CD8-positive, alpha-beta memory T cell (primary cell): ENCODE data around the gene CD52. TPM values are rescaled to one million over a fixed set of nuclear protein-coding genes. Genes with fewer than 3 reads are reported as not detected.

ENCODE experiments used
- CTCF ChIA-PET: fragments of 350-600 bp; sonication (Branson Sonifier 250); formaldehyde crosslinking; loops from one replicate; lab custom pipeline; 2021; ENCODE audit warnings: antibody characterized with exemption; lab: Charles Lee
- POLR2A ChIA-PET: fragments of 350-600 bp; sonication (Branson Sonifier 250); formaldehyde crosslinking; loops from one replicate; lab custom pipeline; 2021; ENCODE audit warnings: antibody characterized with exemption; lab: Charles Lee
- DNase-seq, 5 donors: peaks; one replicate each; pipeline versions ENCODE4 v3.0.0 to v3.0.0-alpha.2; 2020 to 2022; ENCODE audit warnings: mixed read lengths in 1 of 5
- H3K27ac ChIP-seq: one replicate; pipeline ENCODE4 v1.7.0; 2013; ENCODE audit warnings: low read depth, mild to moderate bottlenecking, low read length, moderate library complexity
- H3K27me3 ChIP-seq: 2 replicates; pipeline ENCODE4 v1.7.0; 2013; ENCODE audit warnings: low read length, mild to moderate bottlenecking; ENCODE audit not compliant: insufficient read depth, poor library complexity, severe bottlenecking
- H3K36me3 ChIP-seq: 2 replicates; pipeline ENCODE4 v1.7.0; 2013; ENCODE audit warnings: mild to moderate bottlenecking, low read length, moderate library complexity; ENCODE audit not compliant: insufficient read depth
- H3K4me1 ChIP-seq: 2 replicates; pipeline ENCODE4 v1.7.0; 2013; ENCODE audit warnings: mild to moderate bottlenecking, low read length, moderate library complexity; ENCODE audit not compliant: insufficient read depth
- H3K4me3 ChIP-seq: 2 replicates; pipeline ENCODE4 v1.7.0; 2013; ENCODE audit warnings: mild to moderate bottlenecking, low read length
- H3K9me3 ChIP-seq: 2 replicates; pipeline ENCODE4 v1.7.0; 2013; ENCODE audit warnings: mild to moderate bottlenecking, low read length
- H3K27ac Mint-ChIP-seq, 8 donors: one replicate each; pipeline ENCODE4 v1.8.0; 2020 to 2021; ENCODE audit warnings: mixed read lengths in 8 of 8, mild to moderate bottlenecking in 6 of 8, inconsistent platforms in 3 of 8, moderate library complexity in 3 of 8
- H3K27me3 Mint-ChIP-seq, 2 donors: one replicate each; pipeline ENCODE4 v1.8.0; 2020 to 2021; ENCODE audit warnings: mixed read lengths in 2 of 2, mild to moderate bottlenecking in 1 of 2, moderate library complexity in 1 of 2
- H3K36me3 Mint-ChIP-seq, 3 donors: one replicate each; pipeline ENCODE4 v1.8.0; 2020 to 2021; ENCODE audit warnings: mixed read lengths in 3 of 3, inconsistent platforms in 1 of 3, mild to moderate bottlenecking in 1 of 3
- H3K4me1 Mint-ChIP-seq, 3 donors: one replicate each; pipeline ENCODE4 v1.8.0; 2020 to 2021; ENCODE audit warnings: mixed read lengths in 3 of 3, inconsistent platforms in 1 of 3, mild to moderate bottlenecking in 1 of 3
- H3K4me3 Mint-ChIP-seq, 7 donors: one replicate each; pipeline ENCODE4 v1.8.0; 2020 to 2021; ENCODE audit warnings: mixed read lengths in 7 of 7, mild to moderate bottlenecking in 6 of 7, moderate library complexity in 4 of 7, inconsistent platforms in 2 of 7
- H3K9me3 Mint-ChIP-seq, 5 donors: one replicate each; pipeline ENCODE4 v1.8.0; 2020 to 2022; ENCODE audit warnings: mixed read lengths in 5 of 5, mild to moderate bottlenecking in 3 of 5, moderate library complexity in 2 of 5, inconsistent platforms in 1 of 5
- polyA plus RNA-seq: library from polyadenylated mRNA; unstranded; fragments of 300-500 nt; fragmentation: Illumina TruSeq; gene quantifications from one replicate; pipeline ENCODE4 v1.2.3, GENCODE V29; 2021
- total RNA-seq, 2 experiments: library from RNA; stranded (reverse); gene quantifications; one replicate each; pipeline ENCODE4 v1.2.3, GENCODE V29; 2021

The CD52 gene
- total and polyA plus RNA-seq, 3 experiments from 2014 or later, result 355 to 7,622 (median 388) TPM

DNA sequence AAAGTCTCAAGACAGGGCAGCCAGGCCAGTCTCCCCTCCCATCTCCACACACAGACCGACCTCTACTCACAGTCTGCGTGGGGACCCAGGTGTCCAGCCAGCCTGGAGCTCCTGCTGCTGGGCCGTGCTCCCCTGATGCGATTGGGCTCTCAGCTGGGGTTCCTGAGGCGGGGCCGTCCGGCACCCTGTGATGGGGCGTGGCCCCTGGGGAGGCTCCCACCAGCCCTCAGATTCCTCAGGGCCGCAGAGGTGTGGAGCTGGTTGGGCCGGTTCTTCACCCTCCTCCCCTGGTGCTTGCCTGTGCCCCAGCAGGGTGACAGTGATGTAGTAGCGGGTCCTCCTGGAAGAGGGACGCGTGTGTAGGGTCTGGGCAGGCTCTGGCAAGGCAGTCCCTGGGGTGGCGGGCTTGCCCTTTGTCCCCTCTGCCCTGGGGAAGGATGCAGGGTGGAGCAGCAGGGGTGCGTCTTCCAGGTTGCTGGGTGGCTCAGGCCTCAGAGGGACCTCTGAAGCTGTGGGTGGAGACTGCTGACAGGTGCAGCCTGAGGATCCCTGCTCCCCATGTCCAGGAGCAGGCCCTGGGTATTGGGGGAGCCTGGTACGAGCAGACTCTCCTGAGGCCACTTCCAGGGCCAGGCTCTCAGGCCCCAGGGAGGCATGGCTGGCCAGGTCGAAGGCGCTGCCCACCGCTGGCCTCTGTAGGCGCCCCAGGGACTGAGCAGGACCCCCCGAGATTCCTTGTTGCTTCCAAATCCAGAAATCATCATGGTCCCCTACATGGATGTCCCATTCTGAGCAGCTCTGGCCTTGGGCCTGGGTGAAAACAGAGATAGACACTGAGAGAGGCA, 36.4 kb downstream of the CD52 start, which contains the start of gene CRYBG2:
CRYBG2 (minus strand) TSS at position 155 of the 845 bp plus-strand sequence. CDS start 7,473 bp downstream, outside the sequence.
- Histone ChIP-seq H3K4me1 (peaks cover 10% of the 10 kb centered on the region), H3K9me3 (no peaks in the 10 kb centered on the region), H3K27me3 (no peaks in the 10 kb centered on the region), H3K36me3 (no peaks in the 10 kb centered on the region), H3K27ac (no peak within 1 kb of the TSS), H3K4me3 (no peak within 1 kb of the TSS)
- peaks cover 10 to 16% (median 13%) of the 10 kb centered on the region in 3 donors for H3K4me1 Mint-ChIP-seq
- no peak within 1 kb of the TSS for H3K4me3 Mint-ChIP-seq
- H3K9me3 Mint-ChIP-seq, result no peaks in the 10 kb centered on the region
- CTCF ChIA-PET, result interaction anchor here (0.7 to 2.5 kb wide), 5 partner anchors 9 to 70 kb away, joined by 3 to 11 read pairs (median 3); no protein-coding TSS in a partner anchor
- H3K27me3 Mint-ChIP-seq, result peaks cover 0 to 7% of the 10 kb centered on the region in 2 donors
- DNase-seq, result no peak
- peaks cover 0 to 4% (median 0%) of the 10 kb centered on the region in 3 donors for H3K36me3 Mint-ChIP-seq
- POLR2A ChIA-PET, result no interaction called here
- no peak within 1 kb of the TSS for H3K27ac Mint-ChIP-seq

DNA sequence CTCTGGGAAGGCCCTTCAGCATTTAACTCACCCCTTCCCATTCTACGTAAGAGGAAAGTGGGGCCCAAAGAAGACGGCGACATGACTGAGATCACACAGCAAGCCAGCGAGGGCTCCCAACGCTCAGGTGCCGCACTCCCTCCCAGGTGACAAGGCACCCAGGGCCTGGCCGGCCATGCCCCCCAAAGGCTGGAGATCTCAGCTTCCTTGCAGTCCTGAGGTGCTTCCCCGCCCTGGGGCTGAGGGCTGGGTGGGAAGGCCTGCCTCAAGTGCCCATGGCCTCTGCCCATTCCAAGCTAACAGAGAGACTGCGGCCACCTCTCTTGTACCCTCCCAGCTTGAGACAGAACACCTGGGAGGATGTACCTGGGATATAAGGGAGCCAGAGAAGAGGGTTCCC, 37.2 kb downstream of the CD52 start:
- POLR2A ChIA-PET, result no interaction called here
- no peak overlapping the region for H3K4me3 ChIP-seq

DNA sequence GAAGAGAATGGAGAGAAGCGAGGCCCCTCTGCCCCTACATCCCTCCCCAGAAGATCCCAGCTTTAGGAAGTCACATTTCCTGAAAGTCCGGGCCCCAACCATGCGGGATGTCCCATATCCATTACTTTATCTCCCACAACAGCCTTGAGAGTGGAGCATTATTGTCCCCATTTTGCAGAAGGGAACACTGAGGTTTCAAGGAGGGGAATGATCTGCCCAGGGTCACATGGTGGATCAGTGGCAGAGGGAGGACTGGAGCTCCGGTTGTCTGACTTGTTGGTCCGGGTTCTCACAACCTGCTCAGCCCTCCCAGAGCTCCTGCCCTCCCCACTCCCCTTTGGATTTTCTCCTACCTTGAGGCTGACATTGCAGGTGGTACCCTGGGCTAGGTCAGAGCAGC, 38.3 kb downstream of the CD52 start:
- H3K36me3 ChIP-seq, result no peaks in the 10 kb centered on the region
- H3K9me3 Mint-ChIP-seq, result no peaks in the 10 kb centered on the region
- H3K4me3 ChIP-seq, result no peak overlapping the region
- H3K27ac ChIP-seq, result no peak overlapping the region
- CTCF ChIA-PET, result no interaction called here
- POLR2A ChIA-PET, result no interaction called here
- H3K27me3 ChIP-seq, result peaks cover 8% of the 10 kb centered on the region
- peaks cover 27 to 35% (median 27%) of the 10 kb centered on the region in 3 donors for H3K4me1 Mint-ChIP-seq
- H3K4me1 ChIP-seq, result peaks cover 25% of the 10 kb centered on the region
- DNase-seq, result no peak
- peaks cover 0 to 4% (median 0%) of the 10 kb centered on the region in 3 donors for H3K36me3 Mint-ChIP-seq
- H3K27ac Mint-ChIP-seq, result peak overlapping the region in 2 of 8 donors; percentile 77 to 92
- H3K27me3 Mint-ChIP-seq, result peaks cover 6 to 12% of the 10 kb centered on the region in 2 donors
- H3K4me3 Mint-ChIP-seq, result peak overlapping the region in 1 of 7 donors; percentile 61
- no peaks in the 10 kb centered on the region for H3K9me3 ChIP-seq

More for the DNA sequence above, 37.2 kb downstream of the CD52 start:
- Mint-ChIP-seq H3K4me1 (peaks cover 17 to 24% (median 19%) of the 10 kb centered on the region in 3 donors), H3K27me3 (peaks cover 0 to 7% of the 10 kb centered on the region in 2 donors), H3K9me3 (no peaks in the 10 kb centered on the region), H3K36me3 (peaks cover 0 to 4% (median 0%) of the 10 kb centered on the region in 3 donors), H3K4me3 (no peak overlapping the region), H3K27ac (no peak overlapping the region)
- Histone ChIP-seq H3K27ac (no peak overlapping the region), H3K36me3 (no peaks in the 10 kb centered on the region), H3K4me1 (peaks cover 15% of the 10 kb centered on the region), H3K9me3 (no peaks in the 10 kb centered on the region), H3K27me3 (no peaks in the 10 kb centered on the region)
- DNase-seq, result no peak
- CTCF ChIA-PET, result interaction anchor here (1.0 to 2.5 kb wide), 3 partner anchors 9 to 37 kb away, joined by 3 to 11 read pairs (median 3); no protein-coding TSS in a partner anchor

DNA sequence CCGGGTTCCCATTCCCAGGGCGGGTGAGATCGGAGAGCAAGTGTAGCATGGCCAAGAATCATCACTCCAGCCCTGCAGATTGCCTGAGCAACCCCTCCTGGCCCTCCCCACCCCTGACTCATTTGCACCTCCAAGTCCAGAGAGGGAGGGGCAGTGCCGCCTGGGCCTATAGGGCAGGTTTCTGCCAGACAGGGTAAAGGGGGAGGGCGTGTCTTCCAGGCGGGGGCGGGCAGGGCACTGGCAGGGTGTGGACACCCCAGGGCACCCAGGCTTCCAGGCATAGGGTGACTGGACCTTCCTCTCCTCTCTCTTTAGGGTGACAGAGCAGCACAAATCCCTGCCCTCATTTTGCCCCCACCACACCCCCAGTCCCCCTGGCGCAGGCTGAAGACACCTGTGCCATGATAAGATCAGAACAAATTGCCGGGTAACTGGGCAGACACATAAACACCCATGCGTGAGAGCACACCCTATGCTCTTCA, 39.4 kb downstream of the CD52 start:
- no peaks in the 10 kb centered on the region for H3K9me3 Mint-ChIP-seq
- no peaks in the 10 kb centered on the region for H3K36me3 ChIP-seq
- ChIA-PET POLR2A (no interaction called here), CTCF (interaction anchor here (8.1 kb wide), 1 partner anchor 19 kb away, joined by 144 read pairs; no protein-coding TSS in a partner anchor)
- H3K4me1 ChIP-seq, result peaks cover 25% of the 10 kb centered on the region
- DNase-seq, result no peak
- no peak overlapping the region for H3K27ac ChIP-seq
- H3K4me1 Mint-ChIP-seq, result peaks cover 32 to 45% (median 34%) of the 10 kb centered on the region in 3 donors
- H3K4me3 ChIP-seq, result no peak overlapping the region
- H3K27ac Mint-ChIP-seq, result peak overlapping the region in 2 of 8 donors; percentile 17 to 75
- peaks cover 0 to 3% (median 0%) of the 10 kb centered on the region in 3 donors for H3K36me3 Mint-ChIP-seq
- H3K9me3 ChIP-seq, result no peaks in the 10 kb centered on the region
- H3K27me3 Mint-ChIP-seq, result peaks cover 9 to 16% of the 10 kb centered on the region in 2 donors
- H3K27me3 ChIP-seq, result peaks cover 14% of the 10 kb centered on the region
- no peak overlapping the region for H3K4me3 Mint-ChIP-seq

DNA sequence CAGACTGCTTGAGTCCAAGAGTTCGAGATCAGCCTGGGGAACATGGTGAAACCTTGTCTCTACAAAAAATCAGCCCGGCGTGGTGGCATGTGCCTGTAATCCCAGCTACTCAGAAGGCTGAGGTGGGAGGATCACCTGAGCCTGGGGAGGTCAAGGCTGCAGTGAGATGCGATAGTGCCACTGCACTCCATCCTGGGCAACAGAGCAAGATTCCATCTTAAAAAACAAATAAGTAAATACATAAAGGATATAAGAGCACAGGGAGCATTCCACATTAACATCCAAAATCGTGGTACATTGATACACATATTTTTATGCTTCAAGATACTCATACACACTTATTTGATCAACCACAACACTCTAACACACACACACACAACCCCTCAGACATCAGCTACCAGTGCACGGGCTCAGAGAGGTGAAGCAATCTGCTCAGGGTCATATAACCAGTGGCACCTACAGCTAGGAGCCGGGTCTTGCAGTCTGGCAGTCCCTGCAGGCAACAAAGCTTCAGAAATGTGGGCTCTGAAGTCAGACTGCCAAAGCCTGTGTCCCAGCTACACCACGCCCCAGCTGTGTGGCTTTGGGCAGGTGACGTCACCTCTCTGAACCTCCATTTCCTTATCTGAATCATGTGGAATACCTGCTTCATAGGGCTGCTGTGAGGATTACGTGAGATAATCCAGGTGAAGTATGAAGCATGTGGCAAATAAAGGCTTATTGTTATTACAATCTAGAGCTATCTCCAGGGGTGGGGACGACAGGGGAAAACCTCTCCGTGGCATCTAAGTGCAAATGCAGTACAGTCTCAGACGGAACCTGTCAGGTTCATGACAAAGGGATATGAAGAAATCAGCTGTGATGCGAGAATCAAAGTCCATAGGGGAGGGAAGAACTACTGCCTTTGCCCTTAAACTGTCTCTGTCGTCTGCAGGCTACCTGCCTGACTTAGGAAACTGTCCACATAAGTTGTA, 40.9 kb downstream of the CD52 start:
- CTCF ChIA-PET, result interaction anchor here (0.7 to 8.1 kb wide), 16 partner anchors 10 to 189 kb away, joined by 3 to 144 read pairs (median 6); partner anchors contain the start of genes CEP85 and ZNF593
- Histone ChIP-seq H3K4me1 (peaks cover 36% of the 10 kb centered on the region), H3K36me3 (no peaks in the 10 kb centered on the region), H3K27ac (no peak overlapping the region), H3K9me3 (no peaks in the 10 kb centered on the region), H3K4me3 (peak overlapping the region; percentile 23), H3K27me3 (peaks cover 14% of the 10 kb centered on the region)
- POLR2A ChIA-PET, result interaction anchor here (1.2 to 1.8 kb wide), 6 partner anchors 11 to 70 kb away, joined by 4 to 15 read pairs (median 4); partner anchors contain the start of gene CD52
- Mint-ChIP-seq H3K27ac (peak overlapping the region; percentile 61 to 91 (median 78)), H3K27me3 (peaks cover 11 to 21% of the 10 kb centered on the region in 2 donors), H3K36me3 (peaks cover 0 to 2% (median 0%) of the 10 kb centered on the region in 3 donors), H3K9me3 (no peaks in the 10 kb centered on the region), H3K4me1 (peaks cover 44 to 60% (median 47%) of the 10 kb centered on the region in 3 donors), H3K4me3 (peak overlapping the region; percentile 60 to 84 (median 69))
- DNase-seq, result peak; percentile 61 to 87 (median 75)

DNA sequence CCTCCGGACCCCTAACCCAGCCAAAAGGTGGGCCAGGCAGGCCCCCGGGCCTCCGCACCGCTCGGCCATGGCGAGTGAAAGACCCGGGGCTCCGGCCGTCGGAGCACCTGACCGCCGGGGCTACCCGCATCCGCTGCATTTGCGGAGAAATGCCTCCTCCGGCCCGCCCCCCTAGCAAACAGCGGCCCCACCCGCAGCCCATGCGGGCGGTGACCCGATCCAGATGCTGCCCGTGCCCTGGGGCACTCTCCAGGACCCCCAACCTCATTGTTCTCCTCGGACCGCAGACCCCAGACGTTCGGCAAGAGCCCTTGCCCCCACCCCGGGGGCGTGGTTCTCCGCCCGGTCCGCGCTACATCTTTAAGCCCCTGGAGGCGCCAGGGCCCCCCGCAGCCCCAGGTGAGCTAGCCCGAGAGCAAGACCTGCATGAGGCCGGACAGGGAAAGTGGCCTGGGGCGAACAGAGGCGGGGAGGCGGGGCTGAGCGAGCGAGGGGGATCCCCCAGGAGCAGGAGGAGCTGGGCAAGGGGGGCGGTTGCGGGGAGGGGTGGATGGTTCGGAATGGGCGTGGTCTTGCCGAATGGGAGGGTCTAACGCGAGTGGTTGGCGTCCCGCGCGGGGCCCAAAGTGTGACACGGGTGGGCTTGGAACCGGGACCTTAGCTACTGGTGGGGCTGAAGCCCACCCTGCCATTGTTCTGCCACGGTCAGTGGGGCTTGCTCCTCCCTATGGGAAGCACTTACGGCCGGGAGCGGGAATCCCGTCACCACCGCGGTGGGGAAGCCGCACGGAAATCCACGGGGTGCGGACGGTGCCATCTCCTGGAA, 42.4 kb downstream of the CD52 start:
- Histone ChIP-seq H3K4me3 (peak overlapping the region; percentile 33), H3K36me3 (no peaks in the 10 kb centered on the region), H3K9me3 (no peaks in the 10 kb centered on the region), H3K4me1 (peaks cover 43% of the 10 kb centered on the region), H3K27me3 (peaks cover 14% of the 10 kb centered on the region), H3K27ac (no peak overlapping the region)
- peaks cover 0 to 2% (median 0%) of the 10 kb centered on the region in 3 donors for H3K36me3 Mint-ChIP-seq
- DNase-seq, result peak; percentile 51 to 69 (median 54)
- peak overlapping the region; percentile 70 to 84 (median 76) for H3K4me3 Mint-ChIP-seq
- H3K27ac Mint-ChIP-seq, result peak overlapping the region in 4 of 8 donors; percentile 63 to 89 (median 80)
- POLR2A ChIA-PET, result interaction anchor here (0.5 to 2.0 kb wide), 3 partner anchors 13 to 21 kb away, joined by 3 to 6 read pairs (median 4); partner anchors contain the start of gene ZNF683
- H3K4me1 Mint-ChIP-seq, result peaks cover 58 to 74% (median 61%) of the 10 kb centered on the region in 3 donors
- CTCF ChIA-PET, result interaction anchor here (1.1 to 8.1 kb wide), 7 partner anchors 10 to 81 kb away, joined by 3 to 144 read pairs (median 12); no protein-coding TSS in a partner anchor
- H3K9me3 Mint-ChIP-seq, result no peaks in the 10 kb centered on the region
- H3K27me3 Mint-ChIP-seq, result peaks cover 11 to 25% of the 10 kb centered on the region in 2 donors
